Stomach (tissue), 9 donors: ENCODE measurements around the gene PIGR. TPM values are rescaled to one million over a fixed set of nuclear protein-coding genes. Genes with fewer than 3 reads are reported as not detected.

Experiments used
- DNase-seq, 2 donors: peaks; one replicate each; pipeline versions ENCODE4 v3.0.0 to v3.0.0-alpha.2; 2013 to 2019
- H3K27ac ChIP-seq, 5 donors: fragments of 200-600 bp in 4 of 5; sonication (generic) in 4 of 5; one replicate each; pipeline ENCODE4 v1.5.1; 2013 to 2019; ENCODE audit warnings: mild to moderate bottlenecking in 1 of 5, moderate library complexity in 1 of 5
- H3K27me3 ChIP-seq, 3 donors: fragments of 200-600 bp; sonication (generic); one replicate each; pipeline ENCODE4 v1.5.1; 2017 to 2019; ENCODE audit warnings: mixed run types in 1 of 3
- H3K36me3 ChIP-seq, 4 donors: fragments of 200-600 bp; sonication (generic); 1 replicate in 3 of 4; 2 replicates in 1 of 4; pipeline ENCODE4 v1.5.1; 2016 to 2019
- H3K4me1 ChIP-seq, 4 donors: fragments of 200-600 bp; sonication (generic); one replicate each; pipeline ENCODE4 v1.5.1; 2016 to 2019
- H3K4me3 ChIP-seq, 4 donors: fragments of 200-600 bp; sonication (generic) in 3 of 4; one replicate each; pipeline ENCODE4 v1.5.1; 2016 to 2019; ENCODE audit warnings: mild to moderate bottlenecking in 1 of 4
- H3K9me3 ChIP-seq, 4 donors: fragments of 200-600 bp; sonication (generic); one replicate each; pipeline ENCODE4 v1.5.1; 2016 to 2019
- EP300 ChIP-seq: sonication (generic); formaldehyde crosslinking; IDR thresholded peaks from one replicate; pipeline ENCODE4 v1.6.1; 2017; ENCODE audit warnings: antibody characterized with exemption
- POLR2A ChIP-seq, 4 donors: fragments of 450-650 bp; IDR thresholded peaks; one replicate each; pipeline ENCODE4 v1.6.1; 2016; ENCODE audit warnings: antibody characterized with exemption in 4 of 4, control low read depth in 2 of 4, mild to moderate bottlenecking in 1 of 4, moderate library complexity in 1 of 4
- POLR2AphosphoS5 ChIP-seq, 3 donors: sonication (generic); formaldehyde crosslinking; IDR thresholded peaks; one replicate each; pipeline ENCODE4 v1.6.1; 2016; ENCODE audit warnings: antibody characterized with exemption in 3 of 3
- WGBS, 5 donors: extraction: QIAGEN DNeasy Blood & Tissue Kit in 3 of 5; methylation state at CpG; one replicate each; pipeline versions ENCODE4 v1.1.5 to v1.1.7; 2013 to 2018; 5-methylcytosine and 5-hydroxymethylcytosine counted together
- intact Hi-C: fragments of 100-400 bp; cut with DNase I; formaldehyde crosslinking; loops from one replicate; pipeline ENCODE4 v1.15.1; 2023; ENCODE audit warnings: low total_unique reads
- polyA plus RNA-seq, 3 donors: library from polyadenylated mRNA; stranded (reverse); fragments of 200-250 nt; gene quantifications; one replicate each; pipeline ENCODE4 v1.2.3, GENCODE V29; 2013
- total RNA-seq, 5 donors: library from RNA; depleted of rRNA; stranded (reverse); fragments of >200 nt; gene quantifications; one replicate each; pipeline versions ENCODE4 v1.1.0 to v1.2.3, GENCODE V29; 2014 to 2016
- TF ChIP-seq, protein P1 (sequence below), 7 experiments: fragments of 450-650 bp in 4 of 7; fragments of 200-600 bp in 3 of 7; sonication (generic) in 3 of 7; IDR thresholded peaks; one replicate each; pipeline ENCODE4 v1.5.1; 2016 to 2019; ENCODE audit warnings: antibody characterized with exemption in 7 of 7, control low read depth in 2 of 7, mild to moderate bottlenecking in 1 of 7
- donor health status: healthy with polysubstance abuse.
- donor health status: Bipolar disorder and iron deficiency.
- donor health status: healthy.

Gene PIGR
- total and polyA plus RNA-seq, 8 donors: 6.3 to 3,112 (median 163) TPM

DNA sequence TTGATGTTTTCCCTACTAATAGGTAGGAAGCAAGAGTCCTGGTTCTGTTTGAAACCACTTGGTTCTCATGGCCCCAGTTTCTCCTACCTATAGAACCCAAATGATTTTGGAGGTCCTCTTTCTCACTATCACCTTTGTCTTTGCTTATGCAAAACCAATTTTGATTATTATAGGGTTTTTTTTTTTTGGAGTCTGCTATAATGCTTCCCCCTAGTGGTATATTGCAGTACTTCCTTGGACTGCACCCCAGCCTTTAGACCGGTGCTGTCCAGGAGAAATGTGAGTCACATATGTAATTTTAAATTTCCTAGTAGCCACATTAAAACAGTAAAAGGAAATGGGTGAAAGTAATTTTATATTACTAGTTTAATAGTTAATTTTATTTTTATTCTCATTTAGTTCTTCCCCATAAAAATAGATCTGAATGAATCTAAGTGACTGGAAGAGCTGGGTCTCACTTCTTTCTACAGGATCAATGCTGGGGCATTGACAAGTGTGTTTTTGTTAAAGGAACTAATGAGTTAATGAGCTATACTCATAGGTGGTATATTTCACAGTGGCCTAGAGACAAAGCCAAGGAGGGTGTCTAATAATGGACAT, 35.1 kb downstream of the PIGR start:
- Histone ChIP-seq H3K27ac (no peak overlapping the region), H3K36me3 (no peaks in the 10 kb centered on the region), H3K4me3 (no peak overlapping the region), H3K4me1 (peaks cover 14 to 37% (median 22%) of the 10 kb centered on the region in 4 donors), H3K9me3 (no peaks in the 10 kb centered on the region), H3K27me3 (peaks cover 0 to 39% (median 10%) of the 10 kb centered on the region in 3 donors)
- DNase-seq: peak in 1 of 2 donors; percentile 82
- 0 to 3% (median 0%) methylated on average over 1 of the region's 1 CpG for WGBS, 5 donors
- TF ChIP-seq, protein P1, sequence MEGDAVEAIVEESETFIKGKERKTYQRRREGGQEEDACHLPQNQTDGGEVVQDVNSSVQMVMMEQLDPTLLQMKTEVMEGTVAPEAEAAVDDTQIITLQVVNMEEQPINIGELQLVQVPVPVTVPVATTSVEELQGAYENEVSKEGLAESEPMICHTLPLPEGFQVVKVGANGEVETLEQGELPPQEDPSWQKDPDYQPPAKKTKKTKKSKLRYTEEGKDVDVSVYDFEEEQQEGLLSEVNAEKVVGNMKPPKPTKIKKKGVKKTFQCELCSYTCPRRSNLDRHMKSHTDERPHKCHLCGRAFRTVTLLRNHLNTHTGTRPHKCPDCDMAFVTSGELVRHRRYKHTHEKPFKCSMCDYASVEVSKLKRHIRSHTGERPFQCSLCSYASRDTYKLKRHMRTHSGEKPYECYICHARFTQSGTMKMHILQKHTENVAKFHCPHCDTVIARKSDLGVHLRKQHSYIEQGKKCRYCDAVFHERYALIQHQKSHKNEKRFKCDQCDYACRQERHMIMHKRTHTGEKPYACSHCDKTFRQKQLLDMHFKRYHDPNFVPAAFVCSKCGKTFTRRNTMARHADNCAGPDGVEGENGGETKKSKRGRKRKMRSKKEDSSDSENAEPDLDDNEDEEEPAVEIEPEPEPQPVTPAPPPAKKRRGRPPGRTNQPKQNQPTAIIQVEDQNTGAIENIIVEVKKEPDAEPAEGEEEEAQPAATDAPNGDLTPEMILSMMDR (IDR thresholded peaks at IDR 0.05): peak in 5 of 7 experiments; percentile 82 to 93 (median 91)
- TF ChIP-seq POLR2A (IDR thresholded peaks at IDR 0.05) (no peak), EP300 (no peak), POLR2AphosphoS5 (IDR thresholded peaks at IDR 0.05) (peak in 1 of 3 donors; percentile 28)
- intact Hi-C loops: loop anchor here (10.0 kb wide), 1 partner anchor 276 kb away; the partner anchor contains the start of gene DYRK3

DNA sequence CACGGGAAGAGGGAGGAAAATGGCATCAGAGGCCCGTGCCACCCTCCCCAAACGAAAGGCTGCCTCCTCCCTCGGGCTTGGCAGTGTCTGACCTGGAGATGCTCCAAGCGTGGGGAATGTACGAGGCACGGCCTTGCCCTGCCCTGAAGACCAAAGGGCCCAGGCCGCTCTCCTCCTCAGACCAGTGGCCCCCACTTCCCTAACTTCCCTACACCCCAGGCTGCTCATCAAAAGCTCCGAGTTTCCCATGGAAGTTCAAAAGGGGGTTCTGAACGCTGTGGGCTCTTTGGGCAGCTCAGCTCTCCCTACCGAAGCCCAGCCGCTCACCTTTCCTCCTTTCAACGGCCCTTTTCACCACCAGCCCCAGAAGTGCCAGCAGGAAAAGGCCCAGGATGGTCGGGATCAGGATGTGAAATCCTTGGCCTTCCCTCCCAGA, 36.4 kb downstream of the PIGR start:
- peak overlapping the region; percentile 69 to 86 (median 72) for H3K27ac ChIP-seq
- TF ChIP-seq, protein P1 (IDR thresholded peaks at IDR 0.05): no peak
- TF ChIP-seq POLR2A (IDR thresholded peaks at IDR 0.05) (no peak), POLR2AphosphoS5 (IDR thresholded peaks at IDR 0.05) (no peak), EP300 (no peak)
- DNase-seq: no peak
- peak overlapping the region; percentile 46 to 63 (median 52) for H3K4me3 ChIP-seq
- no peaks in the 10 kb centered on the region for H3K36me3 ChIP-seq
- peaks cover 14 to 37% (median 22%) of the 10 kb centered on the region in 4 donors for H3K4me1 ChIP-seq
- intact Hi-C loops: loop anchor here (10.0 kb wide), 2 partner anchors 175 to 275 kb away; partner anchors contain the start of gene DYRK3
- H3K9me3 ChIP-seq: no peaks in the 10 kb centered on the region
- 23 to 48% (median 25%) methylated on average over 9 to 14 of the region's 14 CpGs for WGBS, 5 donors
- H3K27me3 ChIP-seq: peaks cover 0 to 39% (median 10%) of the 10 kb centered on the region in 3 donors

DNA sequence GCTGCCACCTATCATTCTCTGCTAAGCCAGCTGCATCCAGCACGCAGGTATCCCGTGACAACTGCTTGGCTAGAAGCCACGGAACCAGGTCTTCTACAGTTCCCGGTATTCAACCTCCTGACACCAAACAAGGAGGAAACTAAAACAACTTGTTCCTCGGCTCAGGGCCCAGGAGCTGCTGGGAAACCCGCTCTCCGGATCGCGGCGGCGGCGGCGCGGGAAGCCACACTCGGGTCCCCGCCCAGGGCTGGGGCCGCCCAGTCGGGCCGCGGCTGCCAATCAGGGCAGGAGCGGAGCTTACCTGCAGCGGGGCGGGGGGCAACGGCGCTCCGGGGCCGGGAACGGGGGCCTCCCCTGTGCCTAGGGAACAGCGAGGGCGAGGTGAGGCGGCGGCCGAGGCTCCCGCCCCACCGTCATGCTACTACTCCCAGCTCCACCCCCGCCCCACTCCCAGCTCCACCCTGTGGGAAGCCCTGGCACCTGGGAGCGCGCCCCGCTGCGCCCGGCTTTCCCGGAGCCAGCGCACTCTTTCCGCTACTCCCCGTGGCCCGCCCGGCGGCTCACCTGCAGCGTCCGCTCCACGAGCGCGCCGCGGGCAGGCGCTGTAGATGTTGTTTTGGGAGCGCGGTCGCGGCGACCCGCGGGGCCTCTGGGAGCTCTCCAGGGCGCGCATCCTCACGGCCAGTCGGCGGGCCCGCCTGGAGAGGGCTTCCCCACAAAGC, 36.9 kb downstream of the PIGR start:
- TF ChIP-seq, protein P1 (IDR thresholded peaks at IDR 0.05): peak in 1 of 7 experiments; percentile 8
- TF ChIP-seq POLR2AphosphoS5 (IDR thresholded peaks at IDR 0.05): peak; percentile 6 to 70 (median 33)
- no peak for TF ChIP-seq POLR2A (IDR thresholded peaks at IDR 0.05)
- no peak for TF ChIP-seq EP300
- H3K36me3 ChIP-seq: no peaks in the 10 kb centered on the region
- 0 to 3% (median 2%) methylated on average over 23 to 69 of the region's 69 CpGs for WGBS, 5 donors
- intact Hi-C loops: loop anchor here (10.0 kb wide), 1 partner anchor 175 kb away; no protein-coding TSS in a partner anchor
- H3K4me3 ChIP-seq: peak overlapping the region; percentile 46 to 63 (median 52)
- H3K27ac ChIP-seq: peak overlapping the region; percentile 69 to 86 (median 72)
- DNase-seq: peak; percentile 94 to 96
- no peaks in the 10 kb centered on the region for H3K9me3 ChIP-seq
- peaks cover 14 to 37% (median 22%) of the 10 kb centered on the region in 4 donors for H3K4me1 ChIP-seq
- peaks cover 0 to 39% (median 10%) of the 10 kb centered on the region in 3 donors for H3K27me3 ChIP-seq

GRCh38 chr1:206908038-206908437, 38.2 kb downstream of the PIGR start:
- H3K36me3 ChIP-seq: no peaks in the 10 kb centered on the region
- 84 to 92% (median 88%) methylated on average over 10 of the region's 10 CpGs for WGBS, 5 donors
- intact Hi-C loops: loop anchor here (10.0 kb wide), 1 partner anchor 173 kb away; no protein-coding TSS in a partner anchor

More at GRCh38 chr1:206908038-206908437, 38.2 kb downstream of the PIGR start:
- Histone ChIP-seq H3K9me3 (no peaks in the 10 kb centered on the region), H3K4me1 (peaks cover 14 to 37% (median 22%) of the 10 kb centered on the region in 4 donors), H3K4me3 (no peak overlapping the region), H3K27ac (no peak overlapping the region), H3K27me3 (peaks cover 0 to 32% (median 10%) of the 10 kb centered on the region in 3 donors)
- no peak for DNase-seq
- no peak for TF ChIP-seq POLR2AphosphoS5 (IDR thresholded peaks at IDR 0.05)
- no peak for TF ChIP-seq EP300
- TF ChIP-seq, protein P1 (IDR thresholded peaks at IDR 0.05): no peak
- no peak for TF ChIP-seq POLR2A (IDR thresholded peaks at IDR 0.05)
